HEK293 (cell line): ENCODE data around the gene GBA2.
A peak's percentile ranks its signal among the peaks of the same experiment; 100 is the strongest.

Source experiments
- CTCF ChIA-PET: fragments of 350-600 bp; formaldehyde crosslinking; extraction: SDS; loops from one replicate; lab custom pipeline; 2021; ENCODE audit warnings: antibody characterized with exemption; lab: Yijun Ruan, JAX
- POLR2A ChIA-PET: fragments of 300-600 bp; formaldehyde crosslinking; extraction: SDS; loops from one replicate; lab custom pipeline; 2020; ENCODE audit warnings: antibody characterized with exemption, inconsistent platforms; lab: Yijun Ruan, JAX
- H3K27ac ChIP-seq: fragments of 200-500 bp; sonication (Bioruptor generic); 2 replicates; pipeline ENCODE4 v1.5.1; 2014; ENCODE audit warnings: low read depth, low read length, control low read depth, inconsistent platforms; ENCODE audit errors: extremely low read depth
- H3K36me3 ChIP-seq, 2 experiments: fragments of 200-500 bp in 1 of 2; sonication (Bioruptor generic) in 1 of 2; 1 replicate in 1 of 2; 2 replicates in 1 of 2; pipeline ENCODE4 v1.5.1; 2014 to 2017; ENCODE audit warnings: inconsistent platforms in 2 of 2, low read length in 2 of 2; ENCODE audit not compliant: control insufficient read depth in 2 of 2, insufficient read depth in 1 of 2
- H3K4me1 ChIP-seq: fragments of 200-500 bp; sonication (Bioruptor generic); 2 replicates; pipeline ENCODE4 v1.5.1; 2014; ENCODE audit warnings: mild to moderate bottlenecking, low read length, inconsistent platforms; ENCODE audit not compliant: control insufficient read depth, insufficient read depth
- H3K4me3 ChIP-seq: 2 replicates; pipeline ENCODE4 v1.5.1; 2011; ENCODE audit warnings: low read depth, mild to moderate bottlenecking, control low read depth, low read length, moderate library complexity
- H3K9me3 ChIP-seq: fragments of 200-500 bp; sonication (Bioruptor generic); 2 replicates; pipeline ENCODE4 v1.5.1; 2014; ENCODE audit warnings: low read depth, low read length, inconsistent platforms; ENCODE audit not compliant: control insufficient read depth, insufficient read depth
- BCL11A ChIP-seq: fragments of 450-650 bp; formaldehyde crosslinking; IDR thresholded peaks from 2 replicates; pipeline ENCODE4 v1.5.1; 2016; ENCODE audit warnings: low read depth, missing biosample characterization, missing genetic modification characterization
- HOXA7 ChIP-seq: sonication (generic); formaldehyde crosslinking; IDR thresholded peaks from 2 replicates; pipeline ENCODE4 v1.8.1; 2022; ENCODE audit warnings: missing genetic modification reagents, borderline replicate concordance
- IKZF3 ChIP-seq: fragments of 450-650 bp; IDR thresholded peaks from 2 replicates; pipeline ENCODE4 v1.5.0; 2018; ENCODE audit warnings: missing biosample characterization, mild to moderate bottlenecking, missing genetic modification characterization, moderate library complexity
- MEIS1 ChIP-seq: sonication (generic); formaldehyde crosslinking; IDR thresholded peaks from 2 replicates; pipeline ENCODE4 v1.8.1; 2022; ENCODE audit warnings: missing genetic modification reagents, mild to moderate bottlenecking, borderline replicate concordance
- OVOL3 ChIP-seq: fragments of 450-650 bp; formaldehyde crosslinking; IDR thresholded peaks from 2 replicates; pipeline ENCODE4 v1.5.1; 2016; ENCODE audit warnings: missing biosample characterization, missing genetic modification characterization
- ZNF121 ChIP-seq: fragments of 450-650 bp; formaldehyde crosslinking; IDR thresholded peaks from 2 replicates; pipeline ENCODE4 v1.5.1; 2016; ENCODE audit warnings: missing biosample characterization, missing genetic modification characterization
- ZNF19 ChIP-seq: fragments of 450-650 bp; formaldehyde crosslinking; IDR thresholded peaks from 2 replicates; pipeline ENCODE4; 2016; ENCODE audit warnings: missing biosample characterization, missing genetic modification characterization, low read depth
- ZNF221 ChIP-seq: fragments of 450-650 bp; formaldehyde crosslinking; IDR thresholded peaks from 2 replicates; pipeline ENCODE4 v1.5.1; 2017; ENCODE audit warnings: missing biosample characterization, missing genetic modification characterization, borderline replicate concordance
- ZNF335 ChIP-seq: fragments of 450-650 bp; formaldehyde crosslinking; conservative IDR thresholded peaks from 2 replicates; pipeline ENCODE4 v1.5.1; 2016; ENCODE audit warnings: missing biosample characterization, missing genetic modification characterization
- ZNF391 ChIP-seq: fragments of 450-650 bp; formaldehyde crosslinking; IDR thresholded peaks from 2 replicates; pipeline ENCODE4 v1.5.1; 2016; ENCODE audit warnings: low read depth, missing biosample characterization, missing genetic modification characterization, borderline replicate concordance
- ZNF560 ChIP-seq: fragments of 450-650 bp; formaldehyde crosslinking; IDR thresholded peaks from 2 replicates; pipeline ENCODE4 v1.5.1; 2017; ENCODE audit warnings: missing biosample characterization, missing genetic modification characterization, borderline replicate concordance
- ZNF624 ChIP-seq: fragments of 450-650 bp; formaldehyde crosslinking; IDR thresholded peaks from 2 replicates; pipeline ENCODE4 v1.5.1; 2017; ENCODE audit warnings: missing biosample characterization, missing genetic modification characterization
- ZNF658 ChIP-seq: fragments of 450-650 bp; formaldehyde crosslinking; IDR thresholded peaks from 2 replicates; pipeline ENCODE4; 2016; ENCODE audit warnings: missing biosample characterization, missing genetic modification characterization
- ZNF664 ChIP-seq: fragments of 450-650 bp; formaldehyde crosslinking; IDR thresholded peaks from 2 replicates; pipeline ENCODE4 v1.5.1; 2016; ENCODE audit warnings: missing biosample characterization, missing genetic modification characterization
- ZNF777 ChIP-seq: fragments of 450-650 bp; formaldehyde crosslinking; IDR thresholded peaks from 2 replicates; pipeline ENCODE4 v1.5.1; 2017; ENCODE audit warnings: missing biosample characterization, missing genetic modification characterization, borderline replicate concordance
- TF ChIP-seq, protein P1 (sequence below): fragments of 450-650 bp; formaldehyde crosslinking; conservative IDR thresholded peaks from 2 replicates; pipeline ENCODE4 v1.5.1; 2016; ENCODE audit warnings: low read depth, missing biosample characterization, missing genetic modification characterization
- TF ChIP-seq, protein P2 (sequence below): fragments of 450-650 bp; formaldehyde crosslinking; IDR thresholded peaks from 2 replicates; pipeline ENCODE4 v1.5.1; 2017; ENCODE audit warnings: missing biosample characterization, missing genetic modification characterization
- TF ChIP-seq, protein P3 (sequence below): fragments of 450-650 bp; formaldehyde crosslinking; IDR thresholded peaks from 2 replicates; pipeline ENCODE4 v1.5.1; 2016; ENCODE audit warnings: missing biosample characterization, missing genetic modification characterization
- TF ChIP-seq, protein P4 (sequence below): fragments of 450-650 bp; formaldehyde crosslinking; optimal IDR thresholded peaks from 2 replicates; pipeline ENCODE3; 2016; ENCODE audit warnings: missing biosample characterization, mild to moderate bottlenecking, missing genetic modification characterization
- TF ChIP-seq, protein P5 (sequence below): fragments of 450-650 bp; formaldehyde crosslinking; IDR thresholded peaks from 2 replicates; pipeline ENCODE4 v1.5.1; 2017; ENCODE audit warnings: missing biosample characterization, missing genetic modification characterization

Gene GBA2

DNA sequence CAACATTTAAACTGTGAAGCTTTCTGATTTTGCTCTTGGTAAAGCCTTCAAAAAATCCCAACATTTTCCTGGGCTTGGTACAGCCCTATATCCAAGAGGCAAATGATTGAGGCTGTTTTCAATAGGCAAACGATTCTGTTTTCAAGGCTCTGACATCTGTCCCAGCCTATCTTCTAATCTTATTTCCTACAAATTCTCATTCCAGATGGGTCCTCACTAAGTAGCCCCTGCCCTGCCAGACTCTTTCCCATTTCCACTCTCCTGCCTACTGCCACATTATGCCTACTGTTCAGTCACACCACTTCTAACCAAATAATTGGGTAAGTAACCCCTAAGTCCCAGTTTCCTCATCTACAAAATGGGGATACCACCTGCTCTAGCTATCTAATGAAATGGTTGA, 3.5 kb downstream of the GBA2 start:
- peaks cover 9 to 65% of the 10 kb centered on the region in 2 experiments; a peak in 2 of 3 replicates for H3K36me3 ChIP-seq
- H3K4me3 ChIP-seq: no peak overlapping the region
- CTCF ChIA-PET: interaction anchor here (0.7 to 5.6 kb wide), 7 partner anchors 10 to 68 kb away, joined by 3 to 51 read pairs (median 6); partner anchors contain the start of genes CREB3 and TLN1
- H3K4me1 ChIP-seq: no peaks in the 10 kb centered on the region; the same call in 1 of the 2 replicates
- POLR2A ChIA-PET: interaction anchor here (5.5 to 6.2 kb wide), 2 partner anchors 9 to 14 kb away, joined by 57 to 73 read pairs; partner anchors contain the start of genes CREB3 and TLN1
- no peak overlapping the region for H3K27ac ChIP-seq
- TF ChIP-seq MEIS1 (CRISPR knock-in tag): no peak
- TF ChIP-seq ZNF335 (tag by site-specific recombination): 0 out of 2 replicates have a peak, but pooled peaks have one; percentile 27
- TF ChIP-seq, all 188 proteins: peak for 1
- H3K9me3 ChIP-seq: no peaks in the 10 kb centered on the region

DNA sequence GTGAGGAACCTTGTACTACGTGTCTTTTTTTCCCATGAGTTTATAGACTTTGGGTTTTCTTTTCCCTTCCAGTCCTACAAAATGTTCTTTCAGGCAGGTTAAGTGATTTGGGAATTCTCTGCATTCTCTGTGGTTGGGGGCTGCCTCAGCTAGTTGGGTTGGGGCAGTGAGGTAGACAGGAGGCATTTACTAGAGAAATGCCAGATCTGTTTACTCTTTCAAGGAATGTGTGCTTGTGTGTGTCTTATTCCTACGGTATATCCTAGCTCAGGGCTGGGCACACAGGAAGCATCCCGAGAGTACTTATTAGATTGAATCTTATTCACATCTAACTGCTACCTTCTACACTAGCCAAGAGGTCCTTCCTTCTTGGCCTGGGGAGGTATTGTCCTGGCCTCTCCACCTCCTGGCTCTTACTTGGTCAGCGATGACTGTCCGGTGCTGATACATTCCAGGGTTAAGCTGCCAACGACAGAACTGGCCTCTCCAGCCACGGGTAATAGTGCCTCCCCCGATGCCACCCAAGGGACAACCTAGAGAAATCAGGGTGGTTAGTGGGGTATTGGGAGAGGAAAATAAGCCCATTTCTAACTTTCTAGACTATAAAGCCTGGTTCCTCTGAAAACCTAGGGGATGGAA, 5.0 kb downstream of the GBA2 start:
- no peak overlapping the region for H3K4me3 ChIP-seq
- POLR2A ChIA-PET: interaction anchor here (1.5 to 6.2 kb wide), 3 partner anchors 7 to 12 kb away, joined by 3 to 57 read pairs (median 8); partner anchors contain the start of genes CREB3 and TLN1
- TF ChIP-seq ZNF221: no peak
- TF ChIP-seq ZNF658 (tag by site-specific recombination): no peak
- TF ChIP-seq ZNF624 (tag by site-specific recombination): no peak
- TF ChIP-seq, protein P1, sequence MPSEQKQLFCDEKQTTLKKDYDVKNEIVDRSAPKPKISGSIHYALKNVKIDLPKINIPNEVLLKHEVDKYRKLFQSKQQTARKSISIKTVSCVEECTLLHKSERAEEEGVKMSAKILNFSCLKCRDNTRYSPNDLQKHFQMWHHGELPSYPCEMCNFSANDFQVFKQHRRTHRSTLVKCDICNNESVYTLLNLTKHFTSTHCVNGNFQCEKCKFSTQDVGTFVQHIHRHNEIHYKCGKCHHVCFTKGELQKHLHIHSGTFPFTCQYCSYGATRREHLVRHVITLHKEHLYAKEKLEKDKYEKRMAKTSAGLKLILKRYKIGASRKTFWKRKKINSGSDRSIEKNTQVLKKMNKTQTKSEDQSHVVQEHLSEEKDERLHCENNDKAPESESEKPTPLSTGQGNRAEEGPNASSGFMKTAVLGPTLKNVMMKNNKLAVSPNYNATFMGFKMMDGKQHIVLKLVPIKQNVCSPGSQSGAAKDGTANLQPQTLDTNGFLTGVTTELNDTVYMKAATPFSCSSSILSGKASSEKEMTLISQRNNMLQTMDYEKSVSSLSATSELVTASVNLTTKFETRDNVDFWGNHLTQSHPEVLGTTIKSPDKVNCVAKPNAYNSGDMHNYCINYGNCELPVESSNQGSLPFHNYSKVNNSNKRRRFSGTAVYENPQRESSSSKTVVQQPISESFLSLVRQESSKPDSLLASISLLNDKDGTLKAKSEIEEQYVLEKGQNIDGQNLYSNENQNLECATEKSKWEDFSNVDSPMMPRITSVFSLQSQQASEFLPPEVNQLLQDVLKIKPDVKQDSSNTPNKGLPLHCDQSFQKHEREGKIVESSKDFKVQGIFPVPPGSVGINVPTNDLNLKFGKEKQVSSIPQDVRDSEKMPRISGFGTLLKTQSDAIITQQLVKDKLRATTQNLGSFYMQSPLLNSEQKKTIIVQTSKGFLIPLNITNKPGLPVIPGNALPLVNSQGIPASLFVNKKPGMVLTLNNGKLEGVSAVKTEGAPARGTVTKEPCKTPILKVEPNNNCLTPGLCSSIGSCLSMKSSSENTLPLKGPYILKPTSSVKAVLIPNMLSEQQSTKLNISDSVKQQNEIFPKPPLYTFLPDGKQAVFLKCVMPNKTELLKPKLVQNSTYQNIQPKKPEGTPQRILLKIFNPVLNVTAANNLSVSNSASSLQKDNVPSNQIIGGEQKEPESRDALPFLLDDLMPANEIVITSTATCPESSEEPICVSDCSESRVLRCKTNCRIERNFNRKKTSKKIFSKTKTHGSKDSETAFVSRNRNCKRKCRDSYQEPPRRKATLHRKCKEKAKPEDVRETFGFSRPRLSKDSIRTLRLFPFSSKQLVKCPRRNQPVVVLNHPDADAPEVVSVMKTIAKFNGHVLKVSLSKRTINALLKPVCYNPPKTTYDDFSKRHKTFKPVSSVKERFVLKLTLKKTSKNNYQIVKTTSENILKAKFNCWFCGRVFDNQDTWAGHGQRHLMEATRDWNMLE (tag by site-specific recombination): no peak
- TF ChIP-seq, protein P2, sequence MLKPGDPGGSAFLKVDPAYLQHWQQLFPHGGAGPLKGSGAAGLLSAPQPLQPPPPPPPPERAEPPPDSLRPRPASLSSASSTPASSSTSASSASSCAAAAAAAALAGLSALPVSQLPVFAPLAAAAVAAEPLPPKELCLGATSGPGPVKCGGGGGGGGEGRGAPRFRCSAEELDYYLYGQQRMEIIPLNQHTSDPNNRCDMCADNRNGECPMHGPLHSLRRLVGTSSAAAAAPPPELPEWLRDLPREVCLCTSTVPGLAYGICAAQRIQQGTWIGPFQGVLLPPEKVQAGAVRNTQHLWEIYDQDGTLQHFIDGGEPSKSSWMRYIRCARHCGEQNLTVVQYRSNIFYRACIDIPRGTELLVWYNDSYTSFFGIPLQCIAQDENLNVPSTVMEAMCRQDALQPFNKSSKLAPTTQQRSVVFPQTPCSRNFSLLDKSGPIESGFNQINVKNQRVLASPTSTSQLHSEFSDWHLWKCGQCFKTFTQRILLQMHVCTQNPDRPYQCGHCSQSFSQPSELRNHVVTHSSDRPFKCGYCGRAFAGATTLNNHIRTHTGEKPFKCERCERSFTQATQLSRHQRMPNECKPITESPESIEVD (tag by site-specific recombination): no peak
- TF ChIP-seq, protein P3, sequence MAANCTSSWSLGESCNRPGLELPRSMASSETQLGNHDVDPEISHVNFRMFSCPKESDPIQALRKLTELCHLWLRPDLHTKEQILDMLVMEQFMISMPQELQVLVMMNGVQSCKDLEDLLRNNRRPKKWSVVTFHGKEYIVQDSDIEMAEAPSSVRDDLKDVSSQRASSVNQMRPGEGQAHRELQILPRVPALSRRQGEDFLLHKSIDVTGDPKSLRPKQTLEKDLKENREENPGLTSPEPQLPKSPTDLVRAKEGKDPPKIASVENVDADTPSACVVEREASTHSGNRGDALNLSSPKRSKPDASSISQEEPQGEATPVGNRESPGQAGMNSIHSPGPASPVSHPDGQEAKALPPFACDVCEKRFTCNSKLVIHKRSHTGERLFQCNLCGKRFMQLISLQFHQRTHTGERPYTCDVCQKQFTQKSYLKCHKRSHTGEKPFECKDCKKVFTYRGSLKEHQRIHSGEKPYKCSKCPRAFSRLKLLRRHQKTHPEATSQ (tag by site-specific recombination): no peak
- TF ChIP-seq HOXA7 (CRISPR knock-in tag): no peak
- TF ChIP-seq OVOL3 (tag by site-specific recombination): no peak
- no peak for TF ChIP-seq BCL11A (tag by site-specific recombination)
- TF ChIP-seq ZNF664 (tag by site-specific recombination): no peak
- no peak for TF ChIP-seq ZNF121 (tag by site-specific recombination)
- no peak for TF ChIP-seq ZNF777 (tag by site-specific recombination)
- no peak for TF ChIP-seq ZNF335 (tag by site-specific recombination)
- no peak for TF ChIP-seq ZNF391 (tag by site-specific recombination)
- TF ChIP-seq ZNF19: no peak
- TF ChIP-seq, protein P4, sequence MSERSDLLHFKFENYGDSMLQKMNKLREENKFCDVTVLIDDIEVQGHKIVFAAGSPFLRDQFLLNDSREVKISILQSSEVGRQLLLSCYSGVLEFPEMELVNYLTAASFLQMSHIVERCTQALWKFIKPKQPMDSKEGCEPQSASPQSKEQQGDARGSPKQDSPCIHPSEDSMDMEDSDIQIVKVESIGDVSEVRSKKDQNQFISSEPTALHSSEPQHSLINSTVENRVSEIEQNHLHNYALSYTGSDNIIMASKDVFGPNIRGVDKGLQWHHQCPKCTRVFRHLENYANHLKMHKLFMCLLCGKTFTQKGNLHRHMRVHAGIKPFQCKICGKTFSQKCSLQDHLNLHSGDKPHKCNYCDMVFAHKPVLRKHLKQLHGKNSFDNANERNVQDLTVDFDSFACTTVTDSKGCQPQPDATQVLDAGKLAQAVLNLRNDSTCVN (tag by site-specific recombination): no peak
- TF ChIP-seq, protein P5, sequence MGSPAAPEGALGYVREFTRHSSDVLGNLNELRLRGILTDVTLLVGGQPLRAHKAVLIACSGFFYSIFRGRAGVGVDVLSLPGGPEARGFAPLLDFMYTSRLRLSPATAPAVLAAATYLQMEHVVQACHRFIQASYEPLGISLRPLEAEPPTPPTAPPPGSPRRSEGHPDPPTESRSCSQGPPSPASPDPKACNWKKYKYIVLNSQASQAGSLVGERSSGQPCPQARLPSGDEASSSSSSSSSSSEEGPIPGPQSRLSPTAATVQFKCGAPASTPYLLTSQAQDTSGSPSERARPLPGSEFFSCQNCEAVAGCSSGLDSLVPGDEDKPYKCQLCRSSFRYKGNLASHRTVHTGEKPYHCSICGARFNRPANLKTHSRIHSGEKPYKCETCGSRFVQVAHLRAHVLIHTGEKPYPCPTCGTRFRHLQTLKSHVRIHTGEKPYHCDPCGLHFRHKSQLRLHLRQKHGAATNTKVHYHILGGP (tag by site-specific recombination): no peak
- TF ChIP-seq IKZF3 (tag by site-specific recombination): no peak
- TF ChIP-seq ZNF560 (tag by site-specific recombination): no peak
- TF ChIP-seq, all 188 proteins: peak for 0
- no peaks in the 10 kb centered on the region; the same call in 1 of the 2 replicates for H3K4me1 ChIP-seq
- CTCF ChIA-PET: interaction anchor here (0.6 to 5.6 kb wide), 7 partner anchors 9 to 165 kb away, joined by 3 to 51 read pairs (median 6); partner anchors contain the start of genes CREB3 and TLN1
- peaks cover 11 to 75% of the 10 kb centered on the region in 2 experiments; a peak in 2 of 3 replicates for H3K36me3 ChIP-seq
- no peaks in the 10 kb centered on the region for H3K9me3 ChIP-seq
- H3K27ac ChIP-seq: no peak overlapping the region
